ENCODE data around the gene SLC2A4RG. TPM values are rescaled to one million over a fixed set of nuclear protein-coding genes. Genes with fewer than 3 reads are reported as not detected.

The SLC2A4RG gene
- total and polyA plus RNA-seq, 2 of the 13 experiments (the other 11 are each of a cell fraction or from before 2014, with no cell fraction given): 91.4 to 95.9 TPM

DNA sequence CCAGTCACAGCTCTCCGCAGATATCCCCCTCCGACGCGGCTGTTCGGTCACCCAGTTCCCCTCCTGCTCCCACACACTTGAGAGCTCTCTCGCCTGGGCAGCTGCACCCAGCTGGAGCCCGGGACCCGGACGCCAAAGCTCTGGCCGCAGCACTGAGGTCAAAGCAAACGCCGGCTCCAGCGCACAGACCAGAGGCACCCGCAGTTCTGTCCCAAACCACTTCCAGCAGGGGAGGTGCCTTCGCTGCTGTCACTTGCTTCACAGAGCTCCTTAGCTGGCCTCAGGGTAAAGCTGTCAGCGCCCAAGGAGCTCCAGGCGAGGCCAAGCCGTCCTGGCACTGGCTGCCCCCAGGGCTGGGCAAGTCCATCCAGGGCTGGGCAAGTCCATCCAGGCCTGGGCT, 27.9 kb downstream of the SLC2A4RG start (continued):
- TF ChIP-seq FIP1L1 (IDR thresholded peaks at IDR 0.05; ENCODE audit: borderline replicate concordance, insufficient read depth, low read depth, low read length): no peak
- TF ChIP-seq HIVEP1 (CRISPR knock-in tag; IDR thresholded peaks at IDR 0.05): no peak
- TF ChIP-seq, protein P1, sequence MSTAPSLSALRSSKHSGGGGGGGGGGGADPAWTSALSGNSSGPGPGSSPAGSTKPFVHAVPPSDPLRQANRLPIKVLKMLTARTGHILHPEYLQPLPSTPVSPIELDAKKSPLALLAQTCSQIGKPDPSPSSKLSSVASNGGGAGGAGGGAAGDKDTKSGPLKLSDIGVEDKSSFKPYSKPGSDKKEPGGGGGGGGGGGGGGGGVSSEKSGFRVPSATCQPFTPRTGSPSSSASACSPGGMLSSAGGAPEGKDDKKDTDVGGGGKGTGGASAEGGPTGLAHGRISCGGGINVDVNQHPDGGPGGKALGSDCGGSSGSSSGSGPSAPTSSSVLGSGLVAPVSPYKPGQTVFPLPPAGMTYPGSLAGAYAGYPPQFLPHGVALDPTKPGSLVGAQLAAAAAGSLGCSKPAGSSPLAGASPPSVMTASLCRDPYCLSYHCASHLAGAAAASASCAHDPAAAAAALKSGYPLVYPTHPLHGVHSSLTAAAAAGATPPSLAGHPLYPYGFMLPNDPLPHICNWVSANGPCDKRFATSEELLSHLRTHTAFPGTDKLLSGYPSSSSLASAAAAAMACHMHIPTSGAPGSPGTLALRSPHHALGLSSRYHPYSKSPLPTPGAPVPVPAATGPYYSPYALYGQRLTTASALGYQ (CRISPR knock-in tag; IDR thresholded peaks at IDR 0.05): no peak
- no peak for TF ChIP-seq HNRNPH1 (optimal IDR thresholded peaks at IDR 0.05; ENCODE audit: low read depth, low read length)
- TF ChIP-seq, protein P2, sequence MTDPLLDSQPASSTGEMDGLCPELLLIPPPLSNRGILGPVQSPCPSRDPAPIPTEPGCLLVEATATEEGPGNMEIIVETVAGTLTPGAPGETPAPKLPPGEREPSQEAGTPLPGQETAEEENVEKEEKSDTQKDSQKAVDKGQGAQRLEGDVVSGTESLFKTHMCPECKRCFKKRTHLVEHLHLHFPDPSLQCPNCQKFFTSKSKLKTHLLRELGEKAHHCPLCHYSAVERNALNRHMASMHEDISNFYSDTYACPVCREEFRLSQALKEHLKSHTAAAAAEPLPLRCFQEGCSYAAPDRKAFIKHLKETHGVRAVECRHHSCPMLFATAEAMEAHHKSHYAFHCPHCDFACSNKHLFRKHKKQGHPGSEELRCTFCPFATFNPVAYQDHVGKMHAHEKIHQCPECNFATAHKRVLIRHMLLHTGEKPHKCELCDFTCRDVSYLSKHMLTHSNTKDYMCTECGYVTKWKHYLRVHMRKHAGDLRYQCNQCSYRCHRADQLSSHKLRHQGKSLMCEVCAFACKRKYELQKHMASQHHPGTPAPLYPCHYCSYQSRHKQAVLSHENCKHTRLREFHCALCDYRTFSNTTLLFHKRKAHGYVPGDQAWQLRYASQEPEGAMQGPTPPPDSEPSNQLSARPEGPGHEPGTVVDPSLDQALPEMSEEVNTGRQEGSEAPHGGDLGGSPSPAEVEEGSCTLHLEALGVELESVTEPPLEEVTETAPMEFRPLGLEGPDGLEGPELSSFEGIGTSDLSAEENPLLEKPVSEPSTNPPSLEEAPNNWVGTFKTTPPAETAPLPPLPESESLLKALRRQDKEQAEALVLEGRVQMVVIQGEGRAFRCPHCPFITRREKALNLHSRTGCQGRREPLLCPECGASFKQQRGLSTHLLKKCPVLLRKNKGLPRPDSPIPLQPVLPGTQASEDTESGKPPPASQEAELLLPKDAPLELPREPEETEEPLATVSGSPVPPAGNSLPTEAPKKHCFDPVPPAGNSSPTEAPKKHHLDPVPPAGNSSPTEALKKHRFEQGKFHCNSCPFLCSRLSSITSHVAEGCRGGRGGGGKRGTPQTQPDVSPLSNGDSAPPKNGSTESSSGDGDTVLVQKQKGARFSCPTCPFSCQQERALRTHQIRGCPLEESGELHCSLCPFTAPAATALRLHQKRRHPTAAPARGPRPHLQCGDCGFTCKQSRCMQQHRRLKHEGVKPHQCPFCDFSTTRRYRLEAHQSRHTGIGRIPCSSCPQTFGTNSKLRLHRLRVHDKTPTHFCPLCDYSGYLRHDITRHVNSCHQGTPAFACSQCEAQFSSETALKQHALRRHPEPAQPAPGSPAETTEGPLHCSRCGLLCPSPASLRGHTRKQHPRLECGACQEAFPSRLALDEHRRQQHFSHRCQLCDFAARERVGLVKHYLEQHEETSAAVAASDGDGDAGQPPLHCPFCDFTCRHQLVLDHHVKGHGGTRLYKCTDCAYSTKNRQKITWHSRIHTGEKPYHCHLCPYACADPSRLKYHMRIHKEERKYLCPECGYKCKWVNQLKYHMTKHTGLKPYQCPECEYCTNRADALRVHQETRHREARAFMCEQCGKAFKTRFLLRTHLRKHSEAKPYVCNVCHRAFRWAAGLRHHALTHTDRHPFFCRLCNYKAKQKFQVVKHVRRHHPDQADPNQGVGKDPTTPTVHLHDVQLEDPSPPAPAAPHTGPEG (CRISPR knock-in tag; IDR thresholded peaks at IDR 0.05): no peak

DNA sequence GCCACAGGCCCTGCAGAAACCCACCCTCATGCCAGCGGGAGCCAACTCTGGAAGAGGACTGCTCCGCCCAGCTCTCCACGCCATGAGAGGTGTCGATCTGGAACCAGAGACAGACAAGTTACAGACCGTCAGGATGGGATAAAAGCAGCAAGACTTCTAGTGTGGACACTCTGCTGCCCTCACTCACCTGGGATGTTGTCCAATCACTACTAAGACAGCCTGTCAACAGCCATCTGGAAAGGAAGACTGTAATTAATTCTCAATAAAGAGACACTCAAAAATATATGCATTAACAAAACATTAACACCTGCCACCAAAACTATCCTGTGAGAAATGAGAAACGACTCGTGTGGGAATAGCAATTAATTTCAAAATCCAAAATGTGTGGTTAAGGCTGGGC, 28.3 kb downstream of the SLC2A4RG start:
- no peaks in the 10 kb centered on the region for H4K20me1 ChIP-seq (ENCODE audit: insufficient read depth, low read length)
- H3K4me2 ChIP-seq (ENCODE audit: low read depth, low read length): no peak overlapping the region
- no peaks in the 10 kb centered on the region for H3K9me3 ChIP-seq (ENCODE audit: low read length)
- no peak overlapping the region for H3K27ac ChIP-seq (ENCODE audit: extremely low read length, insufficient read depth, low read length)
- no peak overlapping the region for H3K9ac ChIP-seq (ENCODE audit: insufficient read depth, low read depth, low read length)
- H3K79me2 ChIP-seq (ENCODE audit: insufficient read depth, low read length): no peaks in the 10 kb centered on the region
- in situ Hi-C loops (cut with HindIII; ENCODE audit: extremely low pct_ligation_motif_present, low pct_unique_long_range_greater_than_20kb): no loop called here
- no peaks in the 10 kb centered on the region for H3K27me3 ChIP-seq (ENCODE audit: control insufficient read depth in 1 of 2, insufficient read depth in 2 of 2, low read length in 2 of 2)
- DNase-seq (ENCODE audit: low spot score): no peak
- POLR2A ChIA-PET: no interaction called here
- intact Hi-C loops (cut with micrococcal nuclease; ENCODE audit: unreplicated experiment): no loop called here
- peak; percentile 44 for FAIRE-seq
- H3K4me1 ChIP-seq (ENCODE audit: insufficient read depth, low read length): peaks cover 22% of the 10 kb centered on the region
- H2AFZ ChIP-seq (ENCODE audit: low read length): no peak overlapping the region
- no TSS peak for BruUV-seq (replicated peaks)
- no peak for ATAC-seq
- no peak overlapping the region for H3K4me3 ChIP-seq (replicated peaks in 1 of 3; ENCODE audit: insufficient read depth in 1 of 3, low read depth in 2 of 3, low read length in 3 of 3)
- CTCF ChIA-PET (ENCODE audit: low intra/inter-chr PET ratio, low total read pairs): no interaction called here
- H3K36me3 ChIP-seq (replicated peaks in 1 of 2; ENCODE audit: control insufficient read depth in 1 of 2, insufficient read depth in 2 of 2, low read length in 2 of 2): no peaks in the 10 kb centered on the region
- 81% methylated on average over 7 of the region's 7 CpGs for WGBS (ENCODE audit: low lambda C conversion rate)
- TF ChIP-seq RAD21 (CRISPR knock-in tag; IDR thresholded peaks at IDR 0.05) (no peak), TEAD3 (CRISPR knock-in tag; optimal IDR thresholded peaks at IDR 0.05; ENCODE audit: borderline replicate concordance) (no peak), BRD4 (CRISPR knock-in tag; IDR thresholded peaks at IDR 0.05) (no peak), ZNF253 (CRISPR knock-in tag; IDR thresholded peaks at IDR 0.05; ENCODE audit: borderline replicate concordance) (no peak), MAF1 (CRISPR knock-in tag; IDR thresholded peaks at IDR 0.05; ENCODE audit: borderline replicate concordance) (no peak), ZSCAN21 (CRISPR knock-in tag; IDR thresholded peaks at IDR 0.05; ENCODE audit: borderline replicate concordance) (no peak), MED1 (CRISPR knock-in tag; IDR thresholded peaks at IDR 0.05) (no peak), ELF4 (CRISPR knock-in tag; IDR thresholded peaks at IDR 0.05; ENCODE audit: borderline replicate concordance) (no peak)
- TF ChIP-seq, protein P3, sequence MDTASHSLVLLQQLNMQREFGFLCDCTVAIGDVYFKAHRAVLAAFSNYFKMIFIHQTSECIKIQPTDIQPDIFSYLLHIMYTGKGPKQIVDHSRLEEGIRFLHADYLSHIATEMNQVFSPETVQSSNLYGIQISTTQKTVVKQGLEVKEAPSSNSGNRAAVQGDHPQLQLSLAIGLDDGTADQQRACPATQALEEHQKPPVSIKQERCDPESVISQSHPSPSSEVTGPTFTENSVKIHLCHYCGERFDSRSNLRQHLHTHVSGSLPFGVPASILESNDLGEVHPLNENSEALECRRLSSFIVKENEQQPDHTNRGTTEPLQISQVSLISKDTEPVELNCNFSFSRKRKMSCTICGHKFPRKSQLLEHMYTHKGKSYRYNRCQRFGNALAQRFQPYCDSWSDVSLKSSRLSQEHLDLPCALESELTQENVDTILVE (CRISPR knock-in tag; IDR thresholded peaks at IDR 0.05): no peak
- TF ChIP-seq, protein P4, sequence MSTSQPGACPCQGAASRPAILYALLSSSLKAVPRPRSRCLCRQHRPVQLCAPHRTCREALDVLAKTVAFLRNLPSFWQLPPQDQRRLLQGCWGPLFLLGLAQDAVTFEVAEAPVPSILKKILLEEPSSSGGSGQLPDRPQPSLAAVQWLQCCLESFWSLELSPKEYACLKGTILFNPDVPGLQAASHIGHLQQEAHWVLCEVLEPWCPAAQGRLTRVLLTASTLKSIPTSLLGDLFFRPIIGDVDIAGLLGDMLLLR (CRISPR knock-in tag; IDR thresholded peaks at IDR 0.05): no peak

Data from HepG2 (cell line).